B cell (primary cell): Measurements from ENCODE around the gene DOP1B.

ENCODE experiments used
- EZH2 ChIP-seq: IDR thresholded peaks from 2 replicates; pipeline ENCODE4 v1.6.1; 2012; ENCODE audit warnings: borderline replicate concordance, low read depth, mild to moderate bottlenecking, moderate library complexity, low read length; ENCODE audit not compliant: insufficient read depth, poor library complexity, severe bottlenecking
- TF ChIP-seq, protein P1 (sequence below): fragments of 200-600 bp; IDR thresholded peaks from one replicate; pipeline ENCODE4 v1.8.0; 2022; ENCODE audit warnings: antibody characterized with exemption, mild to moderate bottlenecking

DNA sequence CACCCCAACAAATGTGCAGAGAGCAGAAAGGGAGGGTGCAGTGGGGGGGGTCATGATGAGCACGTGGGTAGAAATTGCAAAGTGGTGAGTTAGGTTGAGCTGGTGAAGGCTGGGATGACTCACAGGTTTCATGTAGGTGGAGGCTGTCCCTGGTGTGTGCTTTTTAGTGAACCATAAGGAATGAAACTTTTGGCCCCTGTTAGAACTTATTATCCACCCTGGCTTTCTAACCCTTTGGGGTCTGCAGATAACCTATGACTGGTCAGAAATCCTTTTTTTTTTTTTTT, 46.9 kb downstream of the DOP1B start:
- no peak for TF ChIP-seq EZH2
- TF ChIP-seq, protein P1, sequence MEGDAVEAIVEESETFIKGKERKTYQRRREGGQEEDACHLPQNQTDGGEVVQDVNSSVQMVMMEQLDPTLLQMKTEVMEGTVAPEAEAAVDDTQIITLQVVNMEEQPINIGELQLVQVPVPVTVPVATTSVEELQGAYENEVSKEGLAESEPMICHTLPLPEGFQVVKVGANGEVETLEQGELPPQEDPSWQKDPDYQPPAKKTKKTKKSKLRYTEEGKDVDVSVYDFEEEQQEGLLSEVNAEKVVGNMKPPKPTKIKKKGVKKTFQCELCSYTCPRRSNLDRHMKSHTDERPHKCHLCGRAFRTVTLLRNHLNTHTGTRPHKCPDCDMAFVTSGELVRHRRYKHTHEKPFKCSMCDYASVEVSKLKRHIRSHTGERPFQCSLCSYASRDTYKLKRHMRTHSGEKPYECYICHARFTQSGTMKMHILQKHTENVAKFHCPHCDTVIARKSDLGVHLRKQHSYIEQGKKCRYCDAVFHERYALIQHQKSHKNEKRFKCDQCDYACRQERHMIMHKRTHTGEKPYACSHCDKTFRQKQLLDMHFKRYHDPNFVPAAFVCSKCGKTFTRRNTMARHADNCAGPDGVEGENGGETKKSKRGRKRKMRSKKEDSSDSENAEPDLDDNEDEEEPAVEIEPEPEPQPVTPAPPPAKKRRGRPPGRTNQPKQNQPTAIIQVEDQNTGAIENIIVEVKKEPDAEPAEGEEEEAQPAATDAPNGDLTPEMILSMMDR: no peak
